Lower leg skin (tissue), 3 donors: ENCODE data around the gene CAPN5.
"Not testable (repeated sequence)": the region's sequence is repeated elsewhere in the genome, so short reads cannot be mapped to it uniquely, and the experiment has no call there.

Experiments
- POLR2A ChIP-seq, 2 donors: fragments of 450-650 bp; IDR thresholded peaks; one replicate each; pipeline ENCODE4 v1.6.1; 2016 to 2017; ENCODE audit warnings: antibody characterized with exemption in 2 of 2, mild to moderate bottlenecking in 1 of 2, moderate library complexity in 1 of 2
- TF ChIP-seq, protein P1 (sequence below), 3 donors: fragments of 450-650 bp; IDR thresholded peaks; one replicate each; pipeline ENCODE4 v1.5.1; 2016; ENCODE audit warnings: antibody characterized with exemption in 3 of 3, mild to moderate bottlenecking in 3 of 3, moderate library complexity in 2 of 3

DNA sequence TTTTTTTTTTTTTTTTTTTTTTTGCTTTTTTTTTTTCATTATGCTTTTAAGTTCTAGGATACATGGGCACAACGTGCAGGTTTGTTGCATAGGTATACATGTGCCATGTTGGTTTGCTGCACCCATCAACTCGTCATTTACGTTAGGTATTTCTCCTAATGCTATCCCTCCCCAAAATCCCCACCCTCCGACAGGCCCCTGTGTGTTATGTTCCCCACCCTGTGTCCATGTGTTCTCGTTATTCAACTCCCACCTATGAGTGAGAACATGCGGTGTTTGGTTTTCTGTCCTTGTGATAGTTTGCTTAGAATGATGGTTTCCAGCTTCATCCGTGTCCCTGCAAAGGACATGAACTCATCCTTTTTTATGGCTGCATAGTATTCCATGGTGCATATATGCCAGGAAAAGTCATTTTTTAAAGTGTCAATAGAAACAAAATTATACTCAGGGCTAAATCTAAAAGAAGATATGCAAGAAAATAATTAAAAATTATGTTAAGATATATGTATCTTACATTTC lies 18.8 kb upstream of the CAPN5 start:
- TF ChIP-seq POLR2A (IDR thresholded peaks at IDR 0.05): not testable (repeated sequence)
- TF ChIP-seq, protein P1, sequence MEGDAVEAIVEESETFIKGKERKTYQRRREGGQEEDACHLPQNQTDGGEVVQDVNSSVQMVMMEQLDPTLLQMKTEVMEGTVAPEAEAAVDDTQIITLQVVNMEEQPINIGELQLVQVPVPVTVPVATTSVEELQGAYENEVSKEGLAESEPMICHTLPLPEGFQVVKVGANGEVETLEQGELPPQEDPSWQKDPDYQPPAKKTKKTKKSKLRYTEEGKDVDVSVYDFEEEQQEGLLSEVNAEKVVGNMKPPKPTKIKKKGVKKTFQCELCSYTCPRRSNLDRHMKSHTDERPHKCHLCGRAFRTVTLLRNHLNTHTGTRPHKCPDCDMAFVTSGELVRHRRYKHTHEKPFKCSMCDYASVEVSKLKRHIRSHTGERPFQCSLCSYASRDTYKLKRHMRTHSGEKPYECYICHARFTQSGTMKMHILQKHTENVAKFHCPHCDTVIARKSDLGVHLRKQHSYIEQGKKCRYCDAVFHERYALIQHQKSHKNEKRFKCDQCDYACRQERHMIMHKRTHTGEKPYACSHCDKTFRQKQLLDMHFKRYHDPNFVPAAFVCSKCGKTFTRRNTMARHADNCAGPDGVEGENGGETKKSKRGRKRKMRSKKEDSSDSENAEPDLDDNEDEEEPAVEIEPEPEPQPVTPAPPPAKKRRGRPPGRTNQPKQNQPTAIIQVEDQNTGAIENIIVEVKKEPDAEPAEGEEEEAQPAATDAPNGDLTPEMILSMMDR (IDR thresholded peaks at IDR 0.05): not testable (repeated sequence)
